Measurements from ENCODE around the gene CACFD1.
"Not testable (repeated sequence)": the region's sequence is repeated elsewhere in the genome, so short reads cannot be mapped to it uniquely, and the experiment has no call there.

CACFD1 gene

GRCh38 chr9:133440874-133441273 is 18.9 kb upstream of the CACFD1 start:
- DNase-seq, result no peak

GRCh38 chr9:133441571-133441970 is 18.2 kb upstream of the CACFD1 start:
- DNase-seq, result no peak

GRCh38 chr9:133443248-133443647 is 16.5 kb upstream of the CACFD1 start:
- no peak for DNase-seq

- DNase-seq, result no peak
These were observed 15.8 kb upstream of the CACFD1 start for GRCh38 chr9:133443982-133444381.

- DNase-seq, result no peak
These were observed 14.3 kb upstream of the CACFD1 start for GRCh38 chr9:133445293-133445969.

- no peak for DNase-seq
These were observed 11.2 kb upstream of the CACFD1 start for GRCh38 chr9:133448487-133448972.

- DNase-seq, result no peak
These were observed 10.0 kb upstream of the CACFD1 start for GRCh38 chr9:133449760-133450159.

GRCh38 chr9:133451865-133452264 is 7.9 kb upstream of the CACFD1 start:
- DNase-seq, result not testable (repeated sequence)

GRCh38 chr9:133452562-133452961 is 7.2 kb upstream of the CACFD1 start:
- no peak for DNase-seq

GRCh38 chr9:133453651-133454050 is 6.1 kb upstream of the CACFD1 start:
- DNase-seq, result no peak

- DNase-seq, result no peak
These were observed 5.5 kb upstream of the CACFD1 start for GRCh38 chr9:133454325-133454724.

- no peak for DNase-seq
These were observed 4.7 kb upstream of the CACFD1 start for GRCh38 chr9:133454943-133455673.

- no peak for DNase-seq
These were observed 3.8 kb upstream of the CACFD1 start for GRCh38 chr9:133455936-133456335.

GRCh38 chr9:133456409-133456808 is 3.4 kb upstream of the CACFD1 start:
- no peak for DNase-seq

- no peak for DNase-seq
These were observed 2.5 kb upstream of the CACFD1 start for GRCh38 chr9:133457233-133457632.

- DNase-seq, result no peak
These were observed 2.0 kb upstream of the CACFD1 start for GRCh38 chr9:133457748-133458147.

- no peak for DNase-seq
These were observed 1.0 kb upstream of the CACFD1 start for GRCh38 chr9:133458643-133459312.

GRCh38 chr9:133460405-133461175 is 812 bp downstream of the CACFD1 start:
- no peak for DNase-seq

- DNase-seq, result no peak
These were observed 2.2 kb downstream of the CACFD1 start for GRCh38 chr9:133461975-133462374.

GRCh38 chr9:133463234-133463863 is 3.6 kb downstream of the CACFD1 start:
- no peak for DNase-seq

GRCh38 chr9:133463864-133464615 is 4.3 kb downstream of the CACFD1 start:
- DNase-seq, result no peak

- DNase-seq, result no peak
These were observed 4.9 kb downstream of the CACFD1 start for GRCh38 chr9:133464638-133465037.

All from fibroblast of skin of scalp (primary cell).